ENCODE data around the gene GABBR2.

Gene GABBR2

GRCh38 chr9:98375138-98375726 lies 333.5 kb downstream of the GABBR2 start:
- DNase-seq (ENCODE audit: low read depth in 1 of 2, low spot score in 1 of 2): no peak

GRCh38 chr9:98374385-98375051 lies 334.2 kb downstream of the GABBR2 start:
- no peak for DNase-seq (ENCODE audit: low read depth in 1 of 2, low spot score in 1 of 2)

GRCh38 chr9:98373609-98374008 lies 335.1 kb downstream of the GABBR2 start:
- no peak for DNase-seq (ENCODE audit: low read depth in 1 of 2, low spot score in 1 of 2)

- no peak for DNase-seq (ENCODE audit: low read depth in 1 of 2, low spot score in 1 of 2)
These were observed 336.5 kb downstream of the GABBR2 start for GRCh38 chr9:98372077-98372836.

GRCh38 chr9:98370976-98371315 lies 337.8 kb downstream of the GABBR2 start:
- no peak for DNase-seq (ENCODE audit: low read depth in 1 of 2, low spot score in 1 of 2)

GRCh38 chr9:98370300-98370975 lies 338.3 kb downstream of the GABBR2 start:
- no peak for DNase-seq (ENCODE audit: low read depth in 1 of 2, low spot score in 1 of 2)

GRCh38 chr9:98369896-98370295 lies 338.8 kb downstream of the GABBR2 start:
- no peak for DNase-seq (ENCODE audit: low read depth in 1 of 2, low spot score in 1 of 2)

- no peak for DNase-seq (ENCODE audit: low read depth in 1 of 2, low spot score in 1 of 2)
These were observed 339.3 kb downstream of the GABBR2 start for GRCh38 chr9:98369471-98369870.

GRCh38 chr9:98369066-98369425 lies 339.7 kb downstream of the GABBR2 start:
- DNase-seq (ENCODE audit: low read depth in 1 of 2, low spot score in 1 of 2): no peak

- DNase-seq (ENCODE audit: low read depth in 1 of 2, low spot score in 1 of 2): no peak
These were observed 340.2 kb downstream of the GABBR2 start for GRCh38 chr9:98368366-98369065.

- no peak for DNase-seq (ENCODE audit: low read depth in 1 of 2, low spot score in 1 of 2)
These were observed 340.8 kb downstream of the GABBR2 start for GRCh38 chr9:98367923-98368322.

- no peak for DNase-seq (ENCODE audit: low read depth in 1 of 2, low spot score in 1 of 2)
These were observed 341.3 kb downstream of the GABBR2 start for GRCh38 chr9:98367371-98367900.

GRCh38 chr9:98365781-98366180 lies 343.0 kb downstream of the GABBR2 start:
- DNase-seq (ENCODE audit: low read depth in 1 of 2, low spot score in 1 of 2): no peak

GRCh38 chr9:98365227-98365669 lies 343.5 kb downstream of the GABBR2 start:
- no peak for DNase-seq (ENCODE audit: low read depth in 1 of 2, low spot score in 1 of 2)

GRCh38 chr9:98364086-98364485 lies 344.6 kb downstream of the GABBR2 start:
- DNase-seq (ENCODE audit: low read depth in 1 of 2, low spot score in 1 of 2): no peak

- DNase-seq (ENCODE audit: low read depth in 1 of 2, low spot score in 1 of 2): no peak
These were observed 345.1 kb downstream of the GABBR2 start for GRCh38 chr9:98363644-98364043.

GRCh38 chr9:98362624-98363252 lies 346.0 kb downstream of the GABBR2 start:
- no peak for DNase-seq (ENCODE audit: low read depth in 1 of 2, low spot score in 1 of 2)

- DNase-seq (ENCODE audit: low read depth in 1 of 2, low spot score in 1 of 2): no peak
These were observed 347.1 kb downstream of the GABBR2 start for GRCh38 chr9:98361645-98362044.

GRCh38 chr9:98360176-98360708 lies 348.5 kb downstream of the GABBR2 start:
- no peak for DNase-seq (ENCODE audit: low read depth in 1 of 2, low spot score in 1 of 2)

GRCh38 chr9:98359569-98359968 lies 349.2 kb downstream of the GABBR2 start:
- no peak for DNase-seq (ENCODE audit: low read depth in 1 of 2, low spot score in 1 of 2)

Measured in activated CD4-positive, alpha-beta T cell treated with anti-CD3 and anti-CD28 coated beads, Interleukin-2, amount 50 U/mL, for 24 hours (primary cell).